ENCODE data around the gene BAIAP2. TPM values are rescaled to one million over a fixed set of nuclear protein-coding genes. Genes with fewer than 3 reads are reported as not detected.

The BAIAP2 gene
- polyA plus RNA-seq, 2 of the 4 experiments (the other 2 are of a cell fraction), result 7.1 to 27.5 TPM

DNA sequence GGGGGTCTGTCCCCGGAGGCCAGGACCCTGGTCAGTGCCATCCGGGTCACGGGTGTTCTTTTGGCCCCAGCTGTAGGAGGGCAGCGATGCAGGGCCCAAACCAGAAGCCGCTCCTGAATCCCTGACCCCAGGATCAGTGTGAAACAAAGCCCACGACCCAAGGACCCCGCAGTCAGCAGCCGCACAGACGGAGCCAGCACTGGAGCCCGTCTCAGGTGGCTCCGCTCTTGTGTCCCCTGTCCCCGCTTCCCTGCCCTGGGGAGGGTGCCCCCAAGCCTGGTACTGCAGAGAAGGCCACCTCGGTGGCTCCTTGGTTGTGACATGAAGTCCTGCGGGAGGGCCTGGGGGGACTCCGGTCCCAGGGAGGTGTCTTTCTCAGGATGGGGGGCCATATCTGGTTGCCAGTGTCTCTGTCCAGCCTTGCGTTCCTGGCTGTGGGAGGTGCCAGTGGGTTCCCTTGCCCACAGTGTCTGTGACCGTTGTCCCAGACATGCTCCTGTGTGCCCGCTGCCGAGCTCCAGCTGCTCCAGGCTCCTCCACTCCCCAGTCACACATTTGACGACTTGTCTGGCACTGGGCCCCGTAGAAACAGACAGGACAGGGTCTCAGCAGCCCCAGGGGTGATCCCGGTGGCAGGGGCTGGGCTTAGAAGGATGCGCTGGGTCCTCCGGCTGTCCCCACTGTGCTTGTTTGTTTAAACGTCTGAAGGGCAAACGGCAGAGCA is 33.6 kb downstream of the BAIAP2 start:
- FAIRE-seq, result no peak
- H3K9me3 ChIP-seq, result no peaks in the 10 kb centered on the region
- WGBS (ENCODE audit: missing lambda C conversion rate), result 89% methylated on average over 25 of the region's 26 CpGs
- peaks cover 5% of the 10 kb centered on the region; the same call in 1 of the 3 replicates for H3K4me1 ChIP-seq
- CTCF ChIA-PET, result interaction anchor here (0.7 to 2.9 kb wide), 8 partner anchors 12 to 45 kb away, joined by 3 to 15 read pairs (median 5); no protein-coding TSS in a partner anchor
- no peak for ATAC-seq
- no peak overlapping the region for H3K4me3 ChIP-seq
- POLR2A ChIA-PET, result no interaction called here
- DNase-seq (ENCODE audit: low read depth in 1 of 2, low spot score in 1 of 2), result no peak
- H3K27ac ChIP-seq, result no peak overlapping the region
- H3K4me2 ChIP-seq, result no peak overlapping the region
- TF ChIP-seq HOXB5 (CRISPR knock-in tag; IDR thresholded peaks at IDR 0.05) (no peak), EP300 (IDR thresholded peaks at IDR 0.05) (no peak), NR3C1 (IDR thresholded peaks at IDR 0.05) (no peak), NPAS2 (CRISPR knock-in tag; IDR thresholded peaks at IDR 0.05; ENCODE audit: borderline replicate concordance) (no peak), SMC3 (IDR thresholded peaks at IDR 0.05) (no peak), GATA3 (IDR thresholded peaks at IDR 0.05; ENCODE audit: borderline replicate concordance) (no peak), RCOR1 (IDR thresholded peaks at IDR 0.05; ENCODE audit: low read depth, low read length) (no peak), CEBPB (IDR thresholded peaks at IDR 0.05) (no peak), RFX5 (IDR thresholded peaks at IDR 0.05) (no peak), CBX2 (IDR thresholded peaks at IDR 0.05; ENCODE audit: borderline replicate concordance, low read depth) (no peak), PHF8 (IDR thresholded peaks at IDR 0.05; ENCODE audit: borderline replicate concordance, low read depth) (no peak), HEYL (CRISPR knock-in tag; IDR thresholded peaks at IDR 0.05) (no peak), BHLHE40 (IDR thresholded peaks at IDR 0.05; ENCODE audit: low read depth, low read length) (no peak), MAFK (IDR thresholded peaks at IDR 0.05; ENCODE audit: partially characterized antibody) (no peak), EHMT2 (IDR thresholded peaks at IDR 0.05; ENCODE audit: low read depth) (no peak)
- TF ChIP-seq, protein P1, sequence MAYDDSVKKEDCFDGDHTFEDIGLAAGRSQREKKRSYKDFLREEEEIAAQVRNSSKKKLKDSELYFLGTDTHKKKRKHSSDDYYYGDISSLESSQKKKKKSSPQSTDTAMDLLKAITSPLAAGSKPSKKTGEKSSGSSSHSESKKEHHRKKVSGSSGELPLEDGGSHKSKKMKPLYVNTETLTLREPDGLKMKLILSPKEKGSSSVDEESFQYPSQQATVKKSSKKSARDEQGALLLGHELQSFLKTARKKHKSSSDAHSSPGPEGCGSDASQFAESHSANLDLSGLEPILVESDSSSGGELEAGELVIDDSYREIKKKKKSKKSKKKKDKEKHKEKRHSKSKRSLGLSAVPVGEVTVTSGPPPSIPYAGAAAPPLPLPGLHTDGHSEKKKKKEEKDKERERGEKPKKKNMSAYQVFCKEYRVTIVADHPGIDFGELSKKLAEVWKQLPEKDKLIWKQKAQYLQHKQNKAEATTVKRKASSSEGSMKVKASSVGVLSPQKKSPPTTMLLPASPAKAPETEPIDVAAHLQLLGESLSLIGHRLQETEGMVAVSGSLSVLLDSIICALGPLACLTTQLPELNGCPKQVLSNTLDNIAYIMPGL (CRISPR knock-in tag; IDR thresholded peaks at IDR 0.05; ENCODE audit: borderline replicate concordance), result no peak
- TF ChIP-seq, protein P2, sequence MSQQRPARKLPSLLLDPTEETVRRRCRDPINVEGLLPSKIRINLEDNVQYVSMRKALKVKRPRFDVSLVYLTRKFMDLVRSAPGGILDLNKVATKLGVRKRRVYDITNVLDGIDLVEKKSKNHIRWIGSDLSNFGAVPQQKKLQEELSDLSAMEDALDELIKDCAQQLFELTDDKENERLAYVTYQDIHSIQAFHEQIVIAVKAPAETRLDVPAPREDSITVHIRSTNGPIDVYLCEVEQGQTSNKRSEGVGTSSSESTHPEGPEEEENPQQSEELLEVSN (IDR thresholded peaks at IDR 0.05; ENCODE audit: borderline replicate concordance, low read depth), result no peak
- TF ChIP-seq, protein P3, sequence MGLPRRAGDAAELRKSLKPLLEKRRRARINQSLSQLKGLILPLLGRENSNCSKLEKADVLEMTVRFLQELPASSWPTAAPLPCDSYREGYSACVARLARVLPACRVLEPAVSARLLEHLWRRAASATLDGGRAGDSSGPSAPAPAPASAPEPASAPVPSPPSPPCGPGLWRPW (IDR thresholded peaks at IDR 0.05), result no peak
- TF ChIP-seq, protein P4, sequence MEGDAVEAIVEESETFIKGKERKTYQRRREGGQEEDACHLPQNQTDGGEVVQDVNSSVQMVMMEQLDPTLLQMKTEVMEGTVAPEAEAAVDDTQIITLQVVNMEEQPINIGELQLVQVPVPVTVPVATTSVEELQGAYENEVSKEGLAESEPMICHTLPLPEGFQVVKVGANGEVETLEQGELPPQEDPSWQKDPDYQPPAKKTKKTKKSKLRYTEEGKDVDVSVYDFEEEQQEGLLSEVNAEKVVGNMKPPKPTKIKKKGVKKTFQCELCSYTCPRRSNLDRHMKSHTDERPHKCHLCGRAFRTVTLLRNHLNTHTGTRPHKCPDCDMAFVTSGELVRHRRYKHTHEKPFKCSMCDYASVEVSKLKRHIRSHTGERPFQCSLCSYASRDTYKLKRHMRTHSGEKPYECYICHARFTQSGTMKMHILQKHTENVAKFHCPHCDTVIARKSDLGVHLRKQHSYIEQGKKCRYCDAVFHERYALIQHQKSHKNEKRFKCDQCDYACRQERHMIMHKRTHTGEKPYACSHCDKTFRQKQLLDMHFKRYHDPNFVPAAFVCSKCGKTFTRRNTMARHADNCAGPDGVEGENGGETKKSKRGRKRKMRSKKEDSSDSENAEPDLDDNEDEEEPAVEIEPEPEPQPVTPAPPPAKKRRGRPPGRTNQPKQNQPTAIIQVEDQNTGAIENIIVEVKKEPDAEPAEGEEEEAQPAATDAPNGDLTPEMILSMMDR (IDR thresholded peaks at IDR 0.05), result no peak

DNA sequence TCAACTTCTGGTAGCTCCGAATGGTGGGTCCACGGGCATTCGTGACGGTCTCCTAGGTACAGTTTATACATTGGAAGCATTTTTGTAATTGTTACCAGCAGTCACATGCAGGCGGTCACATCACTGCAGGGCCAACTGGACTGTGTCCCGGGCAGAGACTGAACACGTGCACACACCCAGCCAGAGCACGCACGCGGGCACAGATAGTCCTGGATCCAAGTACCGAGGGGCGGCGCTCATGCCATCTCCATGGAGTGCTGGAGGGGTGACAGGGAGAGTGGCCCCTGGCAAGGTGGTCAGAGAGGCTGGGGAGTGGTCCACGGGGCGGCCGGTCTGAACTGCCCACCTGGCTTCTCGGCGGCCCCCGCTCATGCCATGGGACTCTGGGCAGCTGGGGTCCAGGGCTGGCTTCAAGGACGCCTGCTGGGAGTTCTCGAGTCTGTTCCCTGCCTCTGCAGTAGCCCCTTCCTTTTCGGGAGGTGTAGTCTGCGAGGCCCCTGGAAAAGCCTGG is 34.2 kb downstream of the BAIAP2 start:
- ATAC-seq (no peak), FAIRE-seq (no peak), DNase-seq (ENCODE audit: low read depth in 1 of 2, low spot score in 1 of 2) (no peak)
- CTCF ChIA-PET, result interaction anchor here (0.7 to 2.9 kb wide), 9 partner anchors 8 to 45 kb away, joined by 3 to 15 read pairs (median 4); no protein-coding TSS in a partner anchor
- no peak overlapping the region for H3K4me3 ChIP-seq
- no peak overlapping the region for H3K4me2 ChIP-seq
- TF ChIP-seq CBX2 (IDR thresholded peaks at IDR 0.05; ENCODE audit: borderline replicate concordance, low read depth), result no peak
- TF ChIP-seq BHLHE40 (IDR thresholded peaks at IDR 0.05; ENCODE audit: low read depth, low read length), result no peak
- no peak for TF ChIP-seq MAZ (IDR thresholded peaks at IDR 0.05; ENCODE audit: borderline replicate concordance, low read depth, low read length)
- no peak for TF ChIP-seq JUNB (IDR thresholded peaks at IDR 0.05)
- TF ChIP-seq NR3C1 (IDR thresholded peaks at IDR 0.05), result no peak
- no peak for TF ChIP-seq KDM1A (IDR thresholded peaks at IDR 0.05; ENCODE audit: low read depth)
- no peak for TF ChIP-seq MYC (IDR thresholded peaks at IDR 0.05; ENCODE audit: borderline replicate concordance, low read length)
- TF ChIP-seq, protein P5, sequence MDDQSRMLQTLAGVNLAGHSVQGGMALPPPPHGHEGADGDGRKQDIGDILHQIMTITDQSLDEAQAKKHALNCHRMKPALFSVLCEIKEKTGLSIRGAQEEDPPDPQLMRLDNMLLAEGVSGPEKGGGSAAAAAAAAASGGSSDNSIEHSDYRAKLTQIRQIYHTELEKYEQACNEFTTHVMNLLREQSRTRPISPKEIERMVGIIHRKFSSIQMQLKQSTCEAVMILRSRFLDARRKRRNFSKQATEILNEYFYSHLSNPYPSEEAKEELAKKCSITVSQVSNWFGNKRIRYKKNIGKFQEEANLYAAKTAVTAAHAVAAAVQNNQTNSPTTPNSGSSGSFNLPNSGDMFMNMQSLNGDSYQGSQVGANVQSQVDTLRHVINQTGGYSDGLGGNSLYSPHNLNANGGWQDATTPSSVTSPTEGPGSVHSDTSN (IDR thresholded peaks at IDR 0.05), result no peak
- no peak for TF ChIP-seq ZFP36 (IDR thresholded peaks at IDR 0.05; ENCODE audit: borderline replicate concordance, partially characterized antibody)
- no peak for TF ChIP-seq ZC3H11A (IDR thresholded peaks at IDR 0.05)
- TF ChIP-seq, protein P3 (IDR thresholded peaks at IDR 0.05), result no peak
- TF ChIP-seq FOSB (CRISPR knock-in tag; IDR thresholded peaks at IDR 0.05), result no peak
- 91% methylated on average over 21 of the region's 23 CpGs for WGBS (ENCODE audit: missing lambda C conversion rate)
- no peaks in the 10 kb centered on the region for H3K9me3 ChIP-seq
- no peak overlapping the region for H3K27ac ChIP-seq
- peaks cover 5% of the 10 kb centered on the region; the same call in 1 of the 3 replicates for H3K4me1 ChIP-seq
- POLR2A ChIA-PET, result no interaction called here

Measured in A549 (cell line).